Subcutaneous abdominal adipose tissue (tissue), 5 donors: ENCODE measurements around the gene PBX4.

Experiments used
- H3K27ac ChIP-seq: one replicate; pipeline ENCODE4 v1.7.0; 2013; ENCODE audit warnings: low read depth, mild to moderate bottlenecking, inconsistent platforms, low read length, moderate library complexity
- H3K27me3 ChIP-seq, 5 donors: one replicate each; pipeline ENCODE4 v1.7.0; 2013; ENCODE audit warnings: low read length in 5 of 5, inconsistent platforms in 1 of 5; ENCODE audit not compliant: control insufficient read depth in 5 of 5, insufficient read depth in 4 of 5
- H3K36me3 ChIP-seq, 5 donors: one replicate each; pipeline ENCODE4 v1.7.0; 2013; ENCODE audit warnings: low read length in 5 of 5; ENCODE audit not compliant: control insufficient read depth in 5 of 5, insufficient read depth in 5 of 5
- H3K4me1 ChIP-seq, 5 donors: one replicate each; pipeline ENCODE4 v1.7.0; 2013; ENCODE audit warnings: low read length in 5 of 5, mild to moderate bottlenecking in 3 of 5, moderate library complexity in 1 of 5; ENCODE audit not compliant: control insufficient read depth in 5 of 5, insufficient read depth in 5 of 5
- H3K4me3 ChIP-seq, 5 donors: one replicate each; pipeline ENCODE4 v1.7.0; 2013; ENCODE audit warnings: low read length in 5 of 5, low read depth in 1 of 5
- H3K9ac ChIP-seq, 5 donors: one replicate each; pipeline ENCODE4 v1.7.0; 2013; ENCODE audit warnings: low read length in 5 of 5, mild to moderate bottlenecking in 4 of 5, moderate library complexity in 3 of 5
- H3K9me3 ChIP-seq, 5 donors: one replicate each; pipeline ENCODE4 v1.7.0; 2013; ENCODE audit warnings: low read length in 5 of 5; ENCODE audit not compliant: control insufficient read depth in 5 of 5
- donor health status: healthy.
- donor health status: healthy.
- donor health status: healthy.
- donor health status: healthy.
- donor health status: healthy.

Gene PBX4

GRCh38 chr19:19594381-19594780 is 24.1 kb downstream of the PBX4 start:
- Histone ChIP-seq H3K27ac (peak overlapping the region; percentile 64), H3K4me1 (peaks cover 2 to 44% (median 31%) of the 10 kb centered on the region in 5 donors), H3K9me3 (no peaks in the 10 kb centered on the region), H3K36me3 (no peaks in the 10 kb centered on the region), H3K4me3 (no peak overlapping the region), H3K27me3 (no peaks in the 10 kb centered on the region), H3K9ac (no peak overlapping the region)

- Histone ChIP-seq H3K36me3 (no peaks in the 10 kb centered on the region), H3K9ac (peak overlapping the region in 1 of 5 donors; percentile 17), H3K4me1 (peaks cover 2 to 44% (median 31%) of the 10 kb centered on the region in 5 donors), H3K4me3 (no peak overlapping the region), H3K27ac (no peak overlapping the region), H3K27me3 (no peaks in the 10 kb centered on the region), H3K9me3 (no peaks in the 10 kb centered on the region)
Measured at GRCh38 chr19:19592690-19593089, 25.8 kb downstream of the PBX4 start.

GRCh38 chr19:19591133-19591825 is 27.2 kb downstream of the PBX4 start:
- Histone ChIP-seq H3K27me3 (no peaks in the 10 kb centered on the region), H3K9me3 (no peaks in the 10 kb centered on the region), H3K27ac (peak overlapping the region; percentile 78), H3K4me1 (peaks cover 2 to 38% (median 26%) of the 10 kb centered on the region in 5 donors), H3K4me3 (peak overlapping the region in 3 of 5 donors; percentile 17 to 54 (median 29)), H3K36me3 (no peaks in the 10 kb centered on the region), H3K9ac (peak overlapping the region in 1 of 5 donors; percentile 56)

GRCh38 chr19:19588546-19588945 is 29.9 kb downstream of the PBX4 start:
- H3K27me3 ChIP-seq, result no peaks in the 10 kb centered on the region
- H3K9me3 ChIP-seq, result no peaks in the 10 kb centered on the region
- no peak overlapping the region for H3K27ac ChIP-seq
- H3K36me3 ChIP-seq, result no peaks in the 10 kb centered on the region
- H3K4me3 ChIP-seq, result no peak overlapping the region
- peaks cover 0 to 17% (median 15%) of the 10 kb centered on the region in 5 donors for H3K4me1 ChIP-seq
- no peak overlapping the region for H3K9ac ChIP-seq

- Histone ChIP-seq H3K4me3 (no peak overlapping the region), H3K27me3 (no peaks in the 10 kb centered on the region), H3K9me3 (no peaks in the 10 kb centered on the region), H3K36me3 (no peaks in the 10 kb centered on the region), H3K27ac (no peak overlapping the region), H3K4me1 (peaks cover 0 to 17% (median 15%) of the 10 kb centered on the region in 5 donors), H3K9ac (no peak overlapping the region)
Measured at GRCh38 chr19:19587771-19588170, 30.7 kb downstream of the PBX4 start.

GRCh38 chr19:19584356-19584755 is 34.1 kb downstream of the PBX4 start:
- H3K36me3 ChIP-seq, result no peaks in the 10 kb centered on the region
- H3K27me3 ChIP-seq, result no peaks in the 10 kb centered on the region
- H3K4me3 ChIP-seq, result no peak overlapping the region
- no peaks in the 10 kb centered on the region for H3K9me3 ChIP-seq
- no peaks in the 10 kb centered on the region for H3K4me1 ChIP-seq
- no peak overlapping the region for H3K27ac ChIP-seq
- no peak overlapping the region for H3K9ac ChIP-seq

- H3K9ac ChIP-seq, result no peak overlapping the region
- no peaks in the 10 kb centered on the region for H3K27me3 ChIP-seq
- no peaks in the 10 kb centered on the region for H3K9me3 ChIP-seq
- no peaks in the 10 kb centered on the region for H3K4me1 ChIP-seq
- H3K27ac ChIP-seq, result no peak overlapping the region
- no peaks in the 10 kb centered on the region for H3K36me3 ChIP-seq
- no peak overlapping the region for H3K4me3 ChIP-seq
Measured at GRCh38 chr19:19582471-19582870, 36.0 kb downstream of the PBX4 start.

- Histone ChIP-seq H3K4me1 (no peaks in the 10 kb centered on the region), H3K27ac (no peak overlapping the region), H3K27me3 (no peaks in the 10 kb centered on the region), H3K9me3 (no peaks in the 10 kb centered on the region), H3K4me3 (no peak overlapping the region), H3K36me3 (no peaks in the 10 kb centered on the region), H3K9ac (no peak overlapping the region)
Measured at GRCh38 chr19:19581391-19581790, 37.1 kb downstream of the PBX4 start.

GRCh38 chr19:19580418-19580817 is 38.1 kb downstream of the PBX4 start:
- H3K27ac ChIP-seq, result no peak overlapping the region
- H3K4me1 ChIP-seq, result no peaks in the 10 kb centered on the region
- H3K36me3 ChIP-seq, result no peaks in the 10 kb centered on the region
- no peak overlapping the region for H3K4me3 ChIP-seq
- no peak overlapping the region for H3K9ac ChIP-seq
- no peaks in the 10 kb centered on the region for H3K9me3 ChIP-seq
- H3K27me3 ChIP-seq, result no peaks in the 10 kb centered on the region

- no peaks in the 10 kb centered on the region for H3K27me3 ChIP-seq
- no peak overlapping the region for H3K4me3 ChIP-seq
- H3K9me3 ChIP-seq, result no peaks in the 10 kb centered on the region
- no peak overlapping the region for H3K9ac ChIP-seq
- no peaks in the 10 kb centered on the region for H3K4me1 ChIP-seq
- H3K27ac ChIP-seq, result no peak overlapping the region
- H3K36me3 ChIP-seq, result no peaks in the 10 kb centered on the region
Measured at GRCh38 chr19:19579533-19580361, 38.7 kb downstream of the PBX4 start.
